GM21737 (cell line): ENCODE data around the gene HOXA1.

Experiments used
- ATAC-seq: cut with Tn5 transposase; IDR thresholded peaks from one replicate; pipeline ENCODE4 v1.9.1; 2021; ENCODE audit warnings: mild to moderate bottlenecking, moderate library complexity; ENCODE audit not compliant: unreplicated experiment

The HOXA1 gene

GRCh38 chr7:27117887-27118491, 22.2 kb upstream of the HOXA1 start:
- ATAC-seq, result no peak

GRCh38 chr7:27116962-27117886, 21.4 kb upstream of the HOXA1 start:
- ATAC-seq, result no peak

GRCh38 chr7:27116031-27116961, 20.5 kb upstream of the HOXA1 start:
- ATAC-seq, result no peak

- ATAC-seq, result no peak
Measured at GRCh38 chr7:27115221-27116026, 19.6 kb upstream of the HOXA1 start.

- ATAC-seq, result no peak
Measured at GRCh38 chr7:27114881-27115220, 19.1 kb upstream of the HOXA1 start.

GRCh38 chr7:27113991-27114769, 18.4 kb upstream of the HOXA1 start:
- ATAC-seq, result no peak

GRCh38 chr7:27112955-27113949, 17.5 kb upstream of the HOXA1 start:
- no peak for ATAC-seq

- ATAC-seq, result no peak
Measured at GRCh38 chr7:27112361-27112760, 16.6 kb upstream of the HOXA1 start.

GRCh38 chr7:27111751-27112277, 16.0 kb upstream of the HOXA1 start:
- no peak for ATAC-seq

- no peak for ATAC-seq
Measured at GRCh38 chr7:27111042-27111750, 15.4 kb upstream of the HOXA1 start.

GRCh38 chr7:27110186-27111031, 14.6 kb upstream of the HOXA1 start:
- no peak for ATAC-seq

- no peak for ATAC-seq
Measured at GRCh38 chr7:27109466-27110185, 13.8 kb upstream of the HOXA1 start.

- no peak for ATAC-seq
Measured at GRCh38 chr7:27108390-27109127, 12.8 kb upstream of the HOXA1 start.

GRCh38 chr7:27107391-27108381, 11.9 kb upstream of the HOXA1 start:
- no peak for ATAC-seq
